Midbrain (tissue), 1 donor: ENCODE results near the gene MRTO4.
"Not testable (repeated sequence)": the region's sequence is repeated elsewhere in the genome, so short reads cannot be mapped to it uniquely, and the experiment has no call there.

Source experiments
- DNase-seq: peaks from one replicate; lab custom pipeline; 2025; lab: John Stamatoyannopoulos, UW

MRTO4 gene

GRCh38 chr1:19222979-19223824 is 28.4 kb upstream of the MRTO4 start:
- no peak for DNase-seq

- no peak for DNase-seq
Observed at GRCh38 chr1:19229229-19229628, 22.4 kb upstream of the MRTO4 start.

- no peak for DNase-seq
Observed at GRCh38 chr1:19229828-19230325, 21.7 kb upstream of the MRTO4 start.

GRCh38 chr1:19231736-19232523 is 19.7 kb upstream of the MRTO4 start:
- DNase-seq, result peak; percentile 7

GRCh38 chr1:19232524-19232846 is 19.1 kb upstream of the MRTO4 start:
- peak; percentile 12 for DNase-seq

GRCh38 chr1:19234224-19234623 is 17.4 kb upstream of the MRTO4 start:
- DNase-seq, result no peak

GRCh38 chr1:19239876-19240275 is 11.7 kb upstream of the MRTO4 start:
- no peak for DNase-seq

GRCh38 chr1:19240673-19241538 is 10.7 kb upstream of the MRTO4 start:
- peak; percentile 43 for DNase-seq

- DNase-seq, result no peak
Observed at GRCh38 chr1:19250629-19251304, 838 bp upstream of the MRTO4 start.

- DNase-seq, result peak; percentile 11
Observed at GRCh38 chr1:19254416-19254815, 2.8 kb downstream of the MRTO4 start.

GRCh38 chr1:19255288-19255687 is 3.7 kb downstream of the MRTO4 start:
- no peak for DNase-seq

GRCh38 chr1:19256301-19256700 is 4.7 kb downstream of the MRTO4 start:
- not testable (repeated sequence) for DNase-seq

- no peak for DNase-seq
Observed at GRCh38 chr1:19257178-19257914, 5.7 kb downstream of the MRTO4 start.

GRCh38 chr1:19258353-19258752 is 6.7 kb downstream of the MRTO4 start:
- DNase-seq, result no peak

- no peak for DNase-seq
Observed at GRCh38 chr1:19260211-19261138, 8.9 kb downstream of the MRTO4 start.

- no peak for DNase-seq
Observed at GRCh38 chr1:19262047-19262446, 10.4 kb downstream of the MRTO4 start.

GRCh38 chr1:19262744-19263143 is 11.1 kb downstream of the MRTO4 start:
- DNase-seq, result no peak

- no peak for DNase-seq
Observed at GRCh38 chr1:19268445-19268844, 16.8 kb downstream of the MRTO4 start.

- DNase-seq, result not testable (repeated sequence)
Observed at GRCh38 chr1:19269427-19270342, 18.1 kb downstream of the MRTO4 start.
